GM18519 (cell line): ENCODE measurements around the gene LIN7B.

Experiments used
- ATAC-seq: cut with Tn5 transposase; IDR thresholded peaks from one replicate; pipeline ENCODE4 v1.9.1; 2021; ENCODE audit warnings: mild to moderate bottlenecking, moderate library complexity; ENCODE audit not compliant: unreplicated experiment, low FRiP score

The LIN7B gene

GRCh38 chr19:49160450-49161189, 46.5 kb downstream of the LIN7B start:
- ATAC-seq, result no peak

DNA sequence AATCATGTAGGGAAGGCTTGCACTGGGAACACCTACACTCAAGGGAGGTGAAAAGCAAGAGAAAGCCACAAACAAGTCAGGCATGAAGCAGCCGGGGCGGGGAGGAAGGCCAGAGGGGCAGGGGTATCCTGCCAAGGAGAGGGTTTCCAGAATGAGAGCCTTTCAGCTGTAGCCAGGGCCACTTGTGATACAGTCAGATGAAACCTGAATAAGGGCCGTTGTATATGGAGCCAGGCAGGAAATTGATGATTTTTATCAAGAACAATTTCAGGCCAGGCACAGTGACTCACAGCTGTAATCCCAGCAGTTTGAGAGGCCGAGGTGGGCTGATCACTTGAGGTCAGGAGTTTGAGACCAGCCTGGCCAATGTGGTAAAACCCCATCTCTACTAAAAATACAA, 47.8 kb downstream of the LIN7B start:
- ATAC-seq, result no peak

GRCh38 chr19:49165111-49165750, 51.1 kb downstream of the LIN7B start:
- no peak for ATAC-seq

DNA sequence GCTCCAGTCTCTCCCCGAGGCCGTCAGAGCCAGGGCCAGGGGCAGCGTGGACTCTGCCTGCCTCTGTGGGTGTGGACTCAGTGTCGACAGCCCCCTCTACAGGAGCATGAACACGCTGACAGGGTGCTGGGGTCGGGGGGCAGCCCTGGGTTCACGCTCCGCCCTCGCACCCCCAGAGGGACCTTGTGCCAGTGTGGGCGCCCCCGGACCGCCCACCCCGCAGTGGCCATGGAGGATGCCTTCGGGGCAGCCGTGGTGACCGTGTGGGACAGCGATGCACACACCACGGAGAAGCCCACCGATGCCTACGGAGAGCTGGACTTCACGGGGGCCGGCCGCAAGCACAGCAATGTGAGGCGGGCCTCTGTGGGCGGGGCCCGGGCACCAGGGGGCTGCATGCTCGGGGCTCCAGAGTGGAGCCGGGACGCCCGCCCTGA, 51.7 kb downstream of the LIN7B start:
- no peak for ATAC-seq

DNA sequence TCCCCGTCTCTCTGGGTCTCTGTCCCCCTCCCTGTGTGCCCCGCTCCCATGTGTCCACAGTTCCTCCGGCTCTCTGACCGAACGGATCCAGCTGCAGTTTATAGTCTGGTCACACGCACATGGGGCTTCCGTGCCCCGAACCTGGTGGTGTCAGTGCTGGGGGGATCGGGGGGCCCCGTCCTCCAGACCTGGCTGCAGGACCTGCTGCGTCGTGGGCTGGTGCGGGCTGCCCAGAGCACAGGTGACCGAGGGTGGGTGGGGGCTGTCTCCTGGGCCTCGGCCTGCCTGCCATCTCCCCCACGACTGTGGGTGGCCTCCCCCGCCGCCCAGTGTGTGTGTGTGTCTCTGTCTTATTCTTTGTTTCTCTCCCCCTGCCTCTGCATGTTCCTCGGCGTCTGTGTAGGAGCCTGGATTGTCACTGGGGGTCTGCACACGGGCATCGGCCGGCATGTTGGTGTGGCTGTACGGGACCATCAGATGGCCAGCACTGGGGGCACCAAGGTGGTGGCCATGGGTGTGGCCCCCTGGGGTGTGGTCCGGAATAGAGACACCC, 53.8 kb downstream of the LIN7B start:
- ATAC-seq, result no peak
